T-cell (primary cell): Measurements from ENCODE around the gene RHEB. TPM values are rescaled to one million over a fixed set of nuclear protein-coding genes. Genes with fewer than 3 reads are reported as not detected.

Source experiments
- ATAC-seq, 4 experiments: fragments of 200-7000 bp in 3 of 4; fragments of 150-1000 bp in 1 of 4; cut with Tn5 transposase; replicated peaks in 1 of 4; 1 replicate in 3 of 4; 2 replicates in 1 of 4; pipeline ENCODE4 v1.10.0; 2021; ENCODE audit warnings: moderate library complexity in 3 of 4, mild to moderate bottlenecking in 2 of 4, moderate number of reproducible peaks in 1 of 4
- CTCF ChIA-PET, 2 donors: fragments of 300-600 bp; sonication (Branson Sonifier 250); formaldehyde crosslinking; loops; one replicate each; lab custom pipeline; 2022; ENCODE audit warnings: antibody characterized with exemption in 2 of 2; lab: Charles Lee
- POLR2A ChIA-PET, 2 donors: fragments of 300-600 bp; sonication (Branson Sonifier 250); formaldehyde crosslinking; loops; one replicate each; lab custom pipeline; 2022; ENCODE audit warnings: antibody characterized with exemption in 2 of 2; lab: Charles Lee
- DNase-seq, 35 experiments: peaks; one replicate each; pipeline versions ENCODE4 v3.0.0 to v3.0.0-alpha.2; 2013 to 2023
- H3K27ac ChIP-seq: one replicate; pipeline ENCODE4 v1.5.1; 2013; ENCODE audit warnings: low read length
- H3K27me3 ChIP-seq, 2 experiments: replicated peaks in 1 of 2; 1 replicate in 1 of 2; 2 replicates in 1 of 2; pipeline versions ENCODE4 v1.6.1 to v1.7.0; 2013; ENCODE audit warnings: low read length in 1 of 2, mixed read lengths in 1 of 2; ENCODE audit not compliant: control insufficient read depth in 2 of 2, insufficient read depth in 2 of 2; ENCODE audit errors: extremely low read depth in 1 of 2
- H3K36me3 ChIP-seq, 2 donors: 1 replicate in 1 of 2; 2 replicates in 1 of 2; pipeline versions ENCODE4 v1.6.1 to v1.7.0; 2013; ENCODE audit warnings: low read length in 1 of 2; ENCODE audit not compliant: control insufficient read depth in 2 of 2, insufficient read depth in 1 of 2; ENCODE audit errors: extremely low read depth in 1 of 2
- H3K4me1 ChIP-seq, 2 experiments: 1 replicate in 1 of 2; 2 replicates in 1 of 2; pipeline versions ENCODE4 v1.6.1 to v1.7.0; 2013; ENCODE audit warnings: low read length in 2 of 2, mixed read lengths in 1 of 2; ENCODE audit not compliant: insufficient read depth in 2 of 2, control insufficient read depth in 1 of 2; ENCODE audit errors: extremely low read depth in 1 of 2
- H3K4me3 ChIP-seq, 2 donors: 1 replicate in 1 of 2; 2 replicates in 1 of 2; pipeline versions ENCODE4 v1.5.1 to v1.7.0; 2013; ENCODE audit warnings: mild to moderate bottlenecking in 2 of 2, low read length in 1 of 2, moderate library complexity in 1 of 2; ENCODE audit not compliant: control insufficient read depth in 1 of 2; ENCODE audit errors: extremely low read depth in 1 of 2
- H3K9me3 ChIP-seq: 2 replicates; pipeline ENCODE4 v1.7.0; 2013
- H3K27ac Mint-ChIP-seq, 2 donors: one replicate each; pipeline ENCODE4 v1.8.0; 2020 to 2021; ENCODE audit warnings: mild to moderate bottlenecking in 2 of 2, mixed read lengths in 2 of 2
- H3K27me3 Mint-ChIP-seq, 2 donors: one replicate each; pipeline ENCODE4 v1.8.0; 2021 to 2022; ENCODE audit warnings: mixed read lengths in 2 of 2
- H3K36me3 Mint-ChIP-seq: one replicate; pipeline ENCODE4 v1.8.0; 2021; ENCODE audit warnings: mixed read lengths
- H3K4me1 Mint-ChIP-seq, 3 donors: one replicate each; pipeline ENCODE4 v1.8.0; 2020 to 2022; ENCODE audit warnings: mixed read lengths in 3 of 3, mild to moderate bottlenecking in 1 of 3
- H3K4me3 Mint-ChIP-seq, 3 donors: one replicate each; pipeline ENCODE4 v1.8.0; 2020 to 2022; ENCODE audit warnings: mild to moderate bottlenecking in 3 of 3, mixed read lengths in 3 of 3, moderate library complexity in 3 of 3
- H3K9me3 Mint-ChIP-seq, 3 donors: one replicate each; pipeline ENCODE4 v1.8.0; 2020 to 2022; ENCODE audit warnings: mixed read lengths in 3 of 3
- WGBS: methylation state at CpG from one replicate; pipeline ENCODE4 v1.1.5; 2013; ENCODE audit warnings: missing lambda C conversion rate; ENCODE audit not compliant: insufficient coverage; 5-methylcytosine and 5-hydroxymethylcytosine counted together
- total RNA-seq, 35 experiments: library from RNA in 6 of 35; stranded (reverse) in 6 of 35; fragments of 120-200 nt in 1 of 35; gene quantifications; one replicate each; pipeline versions ENCODE4 v1.2.1 to v1.2.4 and lab custom pipeline; 2013 to 2026

RHEB gene
- total RNA-seq, 5 donors from 2014 or later (not counting 1 experiment from before 2014, with no cell fraction given) = 35.8 to 46.0 (median 41.6) TPM

DNA sequence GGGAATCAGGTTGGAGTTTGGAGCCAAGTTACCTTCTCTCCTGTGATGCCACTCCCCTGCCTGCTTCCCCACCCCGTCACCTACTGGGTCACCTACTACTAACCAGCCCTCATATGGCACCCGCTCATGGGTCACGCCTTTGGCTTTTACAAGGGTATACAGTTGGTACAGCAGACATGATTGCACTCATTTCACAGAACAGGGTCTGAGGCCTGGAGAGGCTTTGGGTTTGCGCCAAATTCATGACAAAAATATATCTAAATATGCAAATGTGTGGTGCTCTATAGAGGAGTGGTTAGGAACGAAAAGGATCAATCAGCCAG is 90.5 kb downstream of the RHEB start:
- ChIA-PET POLR2A (no interaction called here), CTCF (interaction anchor here in 1 of 2 donors (1.9 kb wide), 1 partner anchor 19 kb away, joined by 13 read pairs; no protein-coding TSS in a partner anchor)
- peak overlapping the region; percentile 59 to 70 (median 61) for H3K4me3 Mint-ChIP-seq
- no peaks in the 10 kb centered on the region for H3K9me3 Mint-ChIP-seq
- H3K4me1 Mint-ChIP-seq = peaks cover 52 to 67% (median 65%) of the 10 kb centered on the region in 3 donors
- WGBS = 71% methylated on average over 3 of the region's 5 CpGs
- Histone ChIP-seq H3K4me3 (no peak overlapping the region), H3K9me3 (no peaks in the 10 kb centered on the region), H3K36me3 (peaks cover 0 to 2% of the 10 kb centered on the region in 2 donors), H3K27ac (peak overlapping the region; percentile 82), H3K4me1 (peaks cover 42 to 78% of the 10 kb centered on the region in 2 experiments), H3K27me3 (peaks cover 0 to 6% of the 10 kb centered on the region in 2 experiments)
- H3K27ac Mint-ChIP-seq = peak overlapping the region; percentile 92 to 94
- no peaks in the 10 kb centered on the region for H3K36me3 Mint-ChIP-seq
- DNase-seq = no peak
- no peak for ATAC-seq
- H3K27me3 Mint-ChIP-seq = no peaks in the 10 kb centered on the region

DNA sequence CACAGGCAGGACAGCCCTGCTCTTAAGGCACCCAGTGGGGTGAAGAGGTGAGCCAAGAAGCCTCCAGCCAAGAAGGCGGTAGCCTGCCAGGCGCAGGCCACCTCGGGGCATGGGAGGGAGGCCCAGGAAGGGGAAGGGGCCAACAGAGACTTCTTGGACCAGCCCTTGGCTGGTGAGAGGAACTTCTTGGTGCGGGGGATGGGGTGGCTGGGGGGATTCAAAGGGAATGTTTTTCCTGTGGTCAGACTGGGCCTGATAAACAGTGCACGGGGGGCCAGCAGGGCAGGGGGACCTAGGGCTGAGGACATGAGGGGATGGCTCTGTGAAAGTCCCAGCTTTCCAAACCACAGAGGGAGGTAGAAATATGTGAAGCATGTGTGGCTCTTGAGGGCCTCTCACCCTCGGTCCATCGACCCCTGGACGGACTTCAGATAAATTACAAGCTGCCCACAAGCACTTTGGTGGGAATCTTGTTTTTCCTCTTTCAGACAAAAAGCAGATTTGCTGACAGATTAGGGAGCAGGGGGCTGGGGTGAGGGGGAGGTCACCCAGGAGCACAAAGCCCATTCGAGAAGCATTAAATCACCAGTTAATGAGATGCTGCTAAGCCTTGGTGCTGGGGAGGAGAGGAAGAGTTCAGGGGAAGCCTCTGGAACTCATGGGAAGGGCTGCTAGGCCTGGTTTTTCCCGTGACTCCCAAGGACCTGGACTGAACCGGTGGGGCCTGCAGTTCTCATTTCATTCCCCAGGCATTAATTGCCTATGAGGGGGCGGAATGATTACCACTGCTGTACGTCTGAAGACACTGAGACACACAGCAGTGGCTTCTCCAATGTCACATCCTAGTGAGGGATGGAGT is 91.1 kb downstream of the RHEB start:
- Mint-ChIP-seq H3K4me3 (peak overlapping the region in 2 of 3 donors; percentile 3 to 70), H3K4me1 (peaks cover 52 to 67% (median 65%) of the 10 kb centered on the region in 3 donors), H3K27me3 (no peaks in the 10 kb centered on the region), H3K9me3 (no peaks in the 10 kb centered on the region), H3K27ac (peak overlapping the region; percentile 92 to 94), H3K36me3 (no peaks in the 10 kb centered on the region)
- POLR2A ChIA-PET = no interaction called here
- CTCF ChIA-PET = interaction anchor here in 1 of 2 donors (1.9 kb wide), 1 partner anchor 20 kb away, joined by 13 read pairs; no protein-coding TSS in a partner anchor
- Histone ChIP-seq H3K27ac (peak overlapping the region; percentile 82), H3K27me3 (peaks cover 0 to 6% of the 10 kb centered on the region in 2 experiments), H3K4me3 (no peak overlapping the region), H3K9me3 (no peaks in the 10 kb centered on the region), H3K36me3 (peaks cover 0 to 2% of the 10 kb centered on the region in 2 donors), H3K4me1 (peaks cover 42 to 72% of the 10 kb centered on the region in 2 experiments)
- WGBS = 82% methylated on average over 9 of the region's 13 CpGs
- DNase-seq (no peak), ATAC-seq (no peak)

DNA sequence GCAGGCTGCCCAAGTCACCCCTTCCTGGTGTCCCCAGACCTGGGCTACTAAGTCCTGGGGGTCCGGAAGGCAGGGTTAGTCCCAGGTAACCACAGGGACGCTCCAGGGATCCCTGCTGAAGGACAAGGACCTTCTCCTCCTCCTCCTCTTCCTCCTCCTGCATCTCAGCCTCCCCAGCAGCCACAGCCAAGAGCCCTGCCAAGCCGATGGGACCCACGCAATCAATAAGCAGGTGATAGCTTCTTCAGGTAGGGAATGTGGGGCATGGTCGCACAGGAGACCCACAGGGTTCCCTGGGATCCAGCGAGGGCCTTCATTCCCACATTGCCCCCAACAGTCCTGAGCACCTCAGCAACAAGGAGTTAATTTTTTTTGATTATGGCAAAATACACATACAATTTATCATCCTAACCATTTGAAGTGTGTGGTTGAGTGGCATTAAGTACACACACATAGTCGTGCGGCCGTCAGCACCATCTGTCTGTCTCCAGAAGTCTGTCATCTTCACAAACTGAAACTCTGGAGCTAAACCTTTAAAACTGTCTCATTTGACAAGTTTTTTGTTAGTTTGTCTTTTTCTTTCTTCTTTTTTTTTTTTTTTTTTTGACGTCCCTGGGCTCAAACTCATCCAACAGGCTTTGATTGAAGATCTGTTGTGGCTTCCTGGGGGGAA is 91.9 kb downstream of the RHEB start:
- H3K4me3 Mint-ChIP-seq = peak overlapping the region in 2 of 3 donors; percentile 9 to 70
- Histone ChIP-seq H3K9me3 (no peaks in the 10 kb centered on the region), H3K4me1 (peaks cover 35 to 65% of the 10 kb centered on the region in 2 experiments), H3K27ac (peak overlapping the region; percentile 82), H3K4me3 (no peak overlapping the region), H3K27me3 (peaks cover 0 to 6% of the 10 kb centered on the region in 2 experiments), H3K36me3 (peaks cover 0 to 2% of the 10 kb centered on the region in 2 donors)
- 92% methylated on average over 2 of the region's 10 CpGs for WGBS
- POLR2A ChIA-PET = interaction anchor here in 1 of 2 donors (0.6 kb wide), 1 partner anchor 57 kb away, joined by 8 read pairs; no protein-coding TSS in a partner anchor
- no peaks in the 10 kb centered on the region for H3K9me3 Mint-ChIP-seq
- DNase-seq (peak in 1 of 35 experiments; percentile 31), ATAC-seq (no peak)
- H3K27ac Mint-ChIP-seq = peak overlapping the region; percentile 92 to 94
- no peaks in the 10 kb centered on the region for H3K36me3 Mint-ChIP-seq
- CTCF ChIA-PET = no interaction called here
- no peaks in the 10 kb centered on the region for H3K27me3 Mint-ChIP-seq
- peaks cover 44 to 59% (median 59%) of the 10 kb centered on the region in 3 donors for H3K4me1 Mint-ChIP-seq

DNA sequence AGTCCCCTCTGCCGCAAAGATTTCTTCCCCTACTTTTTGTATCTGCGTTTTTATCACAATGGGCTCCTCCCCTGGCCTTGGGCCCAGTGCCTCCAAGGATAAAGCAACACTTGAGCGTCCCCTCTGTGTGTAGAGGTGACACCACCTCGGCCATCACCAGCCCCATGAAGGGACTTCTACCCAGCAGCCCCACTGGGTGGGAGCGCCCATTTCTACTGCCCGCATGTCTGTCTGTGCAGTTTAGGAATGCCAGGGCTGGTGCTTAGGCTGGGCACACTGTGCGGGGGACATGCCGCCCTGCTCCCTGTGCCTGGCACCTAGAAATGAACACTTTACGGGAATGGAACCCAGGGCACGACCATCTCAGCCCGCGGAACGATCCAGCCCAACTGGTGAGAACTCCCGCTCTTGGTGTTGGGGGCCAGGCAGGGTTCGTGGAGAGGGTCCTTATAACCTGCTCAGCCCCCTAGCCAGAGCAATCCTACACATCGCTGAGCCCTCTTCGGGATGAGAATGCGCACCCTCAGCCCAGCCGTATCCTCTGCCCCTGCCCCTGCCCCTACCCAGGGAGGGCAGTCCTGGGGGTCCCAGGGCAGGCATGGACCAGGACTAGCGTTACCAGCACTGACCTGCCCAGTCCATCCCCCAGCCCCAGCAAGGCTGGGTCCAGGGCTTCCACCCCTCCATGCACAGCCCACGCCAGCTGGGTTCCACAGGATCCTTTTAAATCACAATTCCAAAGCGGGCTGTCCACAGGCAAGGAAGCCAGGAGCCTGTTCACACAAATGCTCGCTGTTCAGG is 92.6 kb downstream of the RHEB start:
- POLR2A ChIA-PET = no interaction called here

DNA sequence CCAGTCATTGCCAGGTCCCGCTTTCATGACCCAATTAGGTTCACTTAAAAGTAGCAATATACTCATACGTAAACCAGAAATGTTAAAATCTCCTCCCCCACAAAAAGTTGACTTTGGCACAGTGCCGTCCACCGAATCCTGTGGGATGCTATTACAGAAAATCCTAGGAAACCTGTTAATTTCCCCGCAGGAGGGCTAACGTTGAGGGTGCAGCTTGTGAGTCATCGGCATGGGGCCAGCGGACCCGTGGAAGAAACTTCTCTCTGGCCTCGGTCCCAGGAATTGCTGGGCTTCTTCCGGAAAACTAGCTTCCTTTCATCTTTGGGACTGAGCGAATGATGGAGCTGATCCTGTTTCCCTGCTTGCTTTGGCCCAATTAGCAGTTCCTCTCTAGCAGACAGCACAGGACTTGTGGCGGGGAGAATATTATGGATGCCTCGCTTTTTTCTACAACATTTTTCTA is 93.2 kb downstream of the RHEB start:
- no peaks in the 10 kb centered on the region for H3K36me3 Mint-ChIP-seq
- no peak overlapping the region for H3K27ac ChIP-seq
- H3K9me3 ChIP-seq = no peaks in the 10 kb centered on the region
- H3K9me3 Mint-ChIP-seq = no peaks in the 10 kb centered on the region
- no peak overlapping the region for H3K4me3 Mint-ChIP-seq
- no peak overlapping the region for H3K27ac Mint-ChIP-seq
- DNase-seq = no peak
- ATAC-seq = no peak
- H3K4me1 Mint-ChIP-seq = peaks cover 40 to 47% (median 47%) of the 10 kb centered on the region in 3 donors
- POLR2A ChIA-PET = no interaction called here
- WGBS = 96% methylated on average over 14 of the region's 14 CpGs
- peaks cover 0 to 6% of the 10 kb centered on the region in 2 experiments for H3K27me3 ChIP-seq
- no peak overlapping the region for H3K4me3 ChIP-seq
- no peaks in the 10 kb centered on the region for H3K36me3 ChIP-seq
- no peaks in the 10 kb centered on the region for H3K27me3 Mint-ChIP-seq
- H3K4me1 ChIP-seq = peaks cover 31 to 51% of the 10 kb centered on the region in 2 experiments
- CTCF ChIA-PET = no interaction called here

More for the DNA sequence above, 92.6 kb downstream of the RHEB start:
- peaks cover 40 to 53% (median 53%) of the 10 kb centered on the region in 3 donors for H3K4me1 Mint-ChIP-seq
- Histone ChIP-seq H3K27me3 (peaks cover 0 to 6% of the 10 kb centered on the region in 2 experiments), H3K36me3 (no peaks in the 10 kb centered on the region), H3K4me1 (peaks cover 32 to 57% of the 10 kb centered on the region in 2 experiments), H3K4me3 (no peak overlapping the region), H3K27ac (no peak overlapping the region), H3K9me3 (no peaks in the 10 kb centered on the region)
- no peaks in the 10 kb centered on the region for H3K9me3 Mint-ChIP-seq
- H3K27ac Mint-ChIP-seq = peak overlapping the region in 1 of 2 donors; percentile 94
- DNase-seq (no peak), ATAC-seq (no peak)
- CTCF ChIA-PET = no interaction called here
- H3K4me3 Mint-ChIP-seq = peak overlapping the region in 1 of 3 donors; percentile 70
- WGBS = 96% methylated on average over 20 of the region's 23 CpGs
- no peaks in the 10 kb centered on the region for H3K36me3 Mint-ChIP-seq
- H3K27me3 Mint-ChIP-seq = no peaks in the 10 kb centered on the region
